Measurements from ENCODE around the gene BNC2. TPM values are rescaled to one million over a fixed set of nuclear protein-coding genes. Genes with fewer than 3 reads are reported as not detected.

Gene BNC2
- total RNA-seq, 6 experiments from 2014 or later, result 0.22 to 0.80 (median 0.36) TPM

- Histone ChIP-seq H3K36me3 (no peaks in the 10 kb centered on the region), H3K4me3 (no peak overlapping the region), H3K27ac (no peak overlapping the region), H3K9me3 (no peaks in the 10 kb centered on the region), H3K4me1 (no peaks in the 10 kb centered on the region), H3K27me3 (no peaks in the 10 kb centered on the region)
- intact Hi-C loops (cut with DNase I), result no loop called here
- TF ChIP-seq CTCF (IDR thresholded peaks at IDR 0.05) (no peak), POLR2A (IDR thresholded peaks at IDR 0.05) (no peak)
- ATAC-seq, result no peak
- DNase-seq, result no peak
- WGBS (ENCODE audit: insufficient coverage, low coverage, low lambda C conversion rate, missing lambda C conversion rate), result 80% methylated on average over 3 of the region's 3 CpGs
Measured at GRCh38 chr9:16475257-16475656, 395.2 kb downstream of the BNC2 start.

- intact Hi-C loops (cut with DNase I), result no loop called here
- H3K36me3 ChIP-seq, result no peaks in the 10 kb centered on the region
Measured at GRCh38 chr9:16469184-16469583, 401.3 kb downstream of the BNC2 start.

GRCh38 chr9:16461851-16462250 is 408.6 kb downstream of the BNC2 start:
- H3K4me1 ChIP-seq, result peaks cover 0 to 3% (median 0%) of the 10 kb centered on the region in 4 donors
- H3K27ac ChIP-seq, result no peak overlapping the region
- WGBS (ENCODE audit: insufficient coverage, low coverage, low lambda C conversion rate, missing lambda C conversion rate), result 55% methylated on average over 2 of the region's 2 CpGs
- H3K36me3 ChIP-seq, result no peaks in the 10 kb centered on the region
- intact Hi-C loops (cut with DNase I), result no loop called here
- H3K27me3 ChIP-seq, result no peaks in the 10 kb centered on the region
- TF ChIP-seq POLR2A (IDR thresholded peaks at IDR 0.05) (no peak), CTCF (IDR thresholded peaks at IDR 0.05) (no peak)
- DNase-seq (no peak), ATAC-seq (no peak)
- no peaks in the 10 kb centered on the region for H3K9me3 ChIP-seq
- H3K4me3 ChIP-seq, result no peak overlapping the region

More at GRCh38 chr9:16469184-16469583, 401.3 kb downstream of the BNC2 start:
- peaks cover 0 to 3% (median 0%) of the 10 kb centered on the region in 4 donors for H3K4me1 ChIP-seq
- H3K27me3 ChIP-seq, result no peaks in the 10 kb centered on the region
- ATAC-seq (no peak), DNase-seq (no peak)
- H3K27ac ChIP-seq, result no peak overlapping the region
- no peak overlapping the region for H3K4me3 ChIP-seq
- WGBS (ENCODE audit: insufficient coverage, low coverage, low lambda C conversion rate, missing lambda C conversion rate), result 80% methylated on average over 4 of the region's 4 CpGs
- no peaks in the 10 kb centered on the region for H3K9me3 ChIP-seq
- TF ChIP-seq POLR2A (IDR thresholded peaks at IDR 0.05) (no peak), CTCF (IDR thresholded peaks at IDR 0.05) (no peak)

GRCh38 chr9:16461137-16461840 is 409.2 kb downstream of the BNC2 start:
- Histone ChIP-seq H3K27ac (no peak overlapping the region), H3K4me3 (no peak overlapping the region), H3K36me3 (no peaks in the 10 kb centered on the region), H3K9me3 (no peaks in the 10 kb centered on the region), H3K27me3 (no peaks in the 10 kb centered on the region), H3K4me1 (peaks cover 0 to 3% (median 0%) of the 10 kb centered on the region in 4 donors)
- no peak for ATAC-seq
- DNase-seq, result no peak
- intact Hi-C loops (cut with DNase I), result no loop called here
- WGBS (ENCODE audit: insufficient coverage, low coverage, low lambda C conversion rate, missing lambda C conversion rate), result 63% methylated on average over 9 of the region's 12 CpGs
- no peak for TF ChIP-seq POLR2A (IDR thresholded peaks at IDR 0.05)
- TF ChIP-seq CTCF (IDR thresholded peaks at IDR 0.05), result no peak

Data from right lobe of liver (tissue), 6 donors.